HepG2 (cell line): ENCODE results near the gene ANKRD40CL. TPM values are rescaled to one million over a fixed set of nuclear protein-coding genes. Genes with fewer than 3 reads are reported as not detected.
A peak's percentile ranks its signal among the peaks of the same experiment; 100 is the strongest.

Experiments
- ATAC-seq: fragments of 200-7000 bp; cut with Tn5 transposase; 3 replicates; pipeline ENCODE4 v1.9.1; 2020; ENCODE audit warnings: mild to moderate bottlenecking, moderate library complexity
- BruUV-seq: library from RNA; stranded (reverse); fragments of 400-500 nt; replicated peaks from 2 replicates; lab custom pipeline; 2021; lab: Mats Ljungman, UMichigan
- CTCF ChIA-PET: fragments of 300-600 bp; formaldehyde crosslinking; extraction: SDS; loops from one replicate; lab custom pipeline; 2021; ENCODE audit warnings: low total read pairs, inconsistent platforms, low intra/inter-chr PET ratio; lab: Yijun Ruan, JAX
- POLR2A ChIA-PET: fragments of 350-600 bp; sonication (Branson Sonifier 250); formaldehyde crosslinking; loops from one replicate; lab custom pipeline; 2020; ENCODE audit warnings: antibody characterized with exemption, inconsistent platforms; lab: Yijun Ruan, JAX
- DNase-seq: peaks from one replicate; pipeline ENCODE4 v3.0.0-alpha.2; 2015; ENCODE audit warnings: low spot score
- FAIRE-seq: peaks from 3 replicates; lab custom pipeline; 2011; peaks lifted over from hg19 to GRCh38; lab: Jason Lieb, UNC
- H2AFZ ChIP-seq: one replicate; pipeline ENCODE4 v1.6.1; 2011; ENCODE audit warnings: low read length, inconsistent platforms
- H3K27ac ChIP-seq: fragments of 300-600 bp; 3 replicates; pipeline ENCODE4 v1.8.0; 2011; ENCODE audit warnings: mixed run types, mild to moderate bottlenecking, mixed read lengths, low read length, inconsistent platforms; ENCODE audit not compliant: insufficient read depth; ENCODE audit errors: extremely low read length
- H3K27me3 ChIP-seq, 2 experiments: fragments of 200-600 bp in 1 of 2; 2 replicates in 1 of 2; 3 replicates in 1 of 2; pipeline versions ENCODE4 v1.6.0 to v1.8.0; 2011; ENCODE audit warnings: low read length in 2 of 2, mild to moderate bottlenecking in 2 of 2, moderate library complexity in 2 of 2, inconsistent platforms in 1 of 2; ENCODE audit not compliant: insufficient read depth in 2 of 2, control insufficient read depth in 1 of 2
- H3K36me3 ChIP-seq, 2 experiments: fragments of 200-600 bp in 1 of 2; replicated peaks in 1 of 2; 2 replicates in 1 of 2; 3 replicates in 1 of 2; pipeline versions ENCODE4 v1.5.1 to v1.8.0; 2011; ENCODE audit warnings: low read length in 2 of 2, inconsistent platforms in 1 of 2; ENCODE audit not compliant: insufficient read depth in 2 of 2, control insufficient read depth in 1 of 2
- H3K4me1 ChIP-seq: 2 replicates; pipeline ENCODE4 v1.5.1; 2012; ENCODE audit warnings: low read length, inconsistent platforms; ENCODE audit not compliant: insufficient read depth
- H3K4me2 ChIP-seq: 2 replicates; pipeline ENCODE4 v1.6.0; 2011; ENCODE audit warnings: low read depth, low read length, inconsistent platforms
- H3K4me3 ChIP-seq, 3 experiments: fragments of 200-600 bp in 1 of 3; sonication (generic), shearing (Covaris generic) in 1 of 3; replicated peaks in 1 of 3; 2 replicates each; pipeline ENCODE4 v1.5.1; 2011 to 2016; ENCODE audit warnings: low read length in 3 of 3, inconsistent platforms in 2 of 3, low read depth in 2 of 3, mild to moderate bottlenecking in 2 of 3, control low read depth in 1 of 3, mixed read lengths in 1 of 3; ENCODE audit not compliant: insufficient read depth in 1 of 3
- H3K79me2 ChIP-seq: one replicate; pipeline ENCODE4 v1.6.1; 2011; ENCODE audit warnings: low read length, inconsistent platforms; ENCODE audit not compliant: insufficient read depth
- H3K9ac ChIP-seq: 2 replicates; pipeline ENCODE4 v1.6.0; 2011; ENCODE audit warnings: mild to moderate bottlenecking, low read depth, low read length, inconsistent platforms; ENCODE audit not compliant: insufficient read depth
- H3K9me3 ChIP-seq: 2 replicates; pipeline ENCODE4 v1.5.1; 2012; ENCODE audit warnings: mild to moderate bottlenecking, low read length
- H4K20me1 ChIP-seq: 2 replicates; pipeline ENCODE4 v1.6.0; 2011; ENCODE audit warnings: inconsistent platforms, mild to moderate bottlenecking, low read length, moderate library complexity; ENCODE audit not compliant: insufficient read depth
- ATF7 ChIP-seq, 2 experiments: fragments of 450-650 bp in 1 of 2; sonication (generic) in 1 of 2; formaldehyde crosslinking in 1 of 2; IDR thresholded peaks; 2 replicates each; pipeline versions ENCODE4 v1.4.0 to v1.6.1; 2016 to 2020; ENCODE audit warnings: antibody characterized with exemption in 1 of 2, mild to moderate bottlenecking in 1 of 2, missing genetic modification reagents in 1 of 2
- BORCS8-MEF2B ChIP-seq: sonication (generic); formaldehyde crosslinking; IDR thresholded peaks from 2 replicates; pipeline ENCODE4 v1.8.0; 2022; ENCODE audit warnings: mild to moderate bottlenecking, missing genetic modification reagents
- GATAD1 ChIP-seq: IDR thresholded peaks from 2 replicates; pipeline ENCODE4 v1.6.1; 2016; ENCODE audit warnings: missing genetic modification reagents, missing compliant biosample characterization
- SOX13 ChIP-seq, 3 experiments: fragments of 450-650 bp in 1 of 3; sonication (generic) in 1 of 3; formaldehyde crosslinking in 1 of 3; IDR thresholded peaks in 2 of 3; conservative IDR thresholded peaks in 1 of 3; 2 replicates each; pipeline versions ENCODE4 v1.5.0 to v1.6.1; 2016 to 2020; ENCODE audit warnings: antibody characterized with exemption in 1 of 3, mild to moderate bottlenecking in 1 of 3, missing compliant biosample characterization in 1 of 3, missing genetic modification reagents in 1 of 3, moderate library complexity in 1 of 3
- SOX5 ChIP-seq: IDR thresholded peaks from 2 replicates; pipeline ENCODE4 v1.6.1; 2016; ENCODE audit warnings: borderline replicate concordance
- TSC22D2 ChIP-seq: sonication (generic); formaldehyde crosslinking; IDR thresholded peaks from 2 replicates; pipeline ENCODE4 v1.5.1; 2020; ENCODE audit warnings: missing genetic modification reagents, mild to moderate bottlenecking, borderline replicate concordance
- ZBTB20 ChIP-seq: sonication (generic); formaldehyde crosslinking; IDR thresholded peaks from 2 replicates; pipeline ENCODE4 v1.8.1; 2023; ENCODE audit warnings: missing genetic modification reagents, low read depth, mild to moderate bottlenecking, borderline replicate concordance
- ZBTB43 ChIP-seq: sonication (generic); formaldehyde crosslinking; conservative IDR thresholded peaks from 2 replicates; pipeline ENCODE4 v1.4.0; 2020; ENCODE audit warnings: missing genetic modification reagents
- ZIK1 ChIP-seq: sonication (generic); formaldehyde crosslinking; IDR thresholded peaks from 2 replicates; pipeline ENCODE4 v1.5.0; 2020; ENCODE audit warnings: mild to moderate bottlenecking, low read depth, missing genetic modification reagents, borderline replicate concordance
- ZNF292 ChIP-seq: sonication (generic); formaldehyde crosslinking; IDR thresholded peaks from 2 replicates; pipeline ENCODE4 v1.8.1; 2022; ENCODE audit warnings: mild to moderate bottlenecking, low read depth, missing genetic modification reagents, borderline replicate concordance
- ZNF317 ChIP-seq: sonication (generic); formaldehyde crosslinking; IDR thresholded peaks from 2 replicates; pipeline ENCODE4 v1.5.0; 2020; ENCODE audit warnings: mild to moderate bottlenecking, missing genetic modification reagents
- ZNF605 ChIP-seq: sonication (generic); formaldehyde crosslinking; IDR thresholded peaks from 2 replicates; pipeline ENCODE4 v1.8.0; 2022; ENCODE audit warnings: mild to moderate bottlenecking, missing genetic modification reagents
- WGBS: methylation state at CpG from one replicate; pipeline ENCODE4 v1.1.6; 2017; ENCODE audit warnings: low lambda C conversion rate; 5-methylcytosine and 5-hydroxymethylcytosine counted together
- in situ Hi-C: cut with HindIII; loops from 2 replicates; pipeline ENCODE4 v1.10.0; 2017; ENCODE audit warnings: low pct_unique_long_range_greater_than_20kb; ENCODE audit not compliant: extremely low pct_ligation_motif_present
- intact Hi-C: fragments of 100-400 bp; cut with micrococcal nuclease; formaldehyde crosslinking; loops from one replicate; pipeline ENCODE4 v1.10.0; 2022; ENCODE audit not compliant: unreplicated experiment
- polyA plus RNA-seq, 8 experiments: library from polyadenylated mRNA; depleted of rRNA in 3 of 8; stranded (reverse) in 7 of 8; unstranded in 1 of 8; fragments of >200 nt; fragmentation: Illumina TruSeq in 4 of 8; extraction: Trizol in 4 of 8; gene quantifications; 2 replicates each; pipeline versions ENCODE4 v1.2.1 to v1.2.3, GENCODE V29; 2011 to 2016; ENCODE audit warnings: low read depth in 4 of 8, missing spikeins in 1 of 8, mixed read lengths in 1 of 8; ENCODE audit not compliant: insufficient read depth in 1 of 8
- total RNA-seq, 5 experiments: library from RNA; depleted of rRNA; stranded (reverse); fragments of >200 nt; fragmentation: Illumina TruSeq; extraction: Trizol; gene quantifications; 2 replicates each; pipeline ENCODE4 v1.2.3, GENCODE V29; 2016; ENCODE audit warnings: low read depth in 1 of 5

Gene ANKRD40CL
- total and polyA plus RNA-seq, 2 of the 13 experiments (the other 11 are each of a cell fraction or from before 2014, with no cell fraction given), result 0.03 to 0.11 TPM

- 0 out of 2 replicates have a peak, but pooled peaks have one; percentile 25 for TF ChIP-seq ZNF292
- TF ChIP-seq ZNF605 (CRISPR knock-in tag), result 0 out of 2 replicates have a peak, but pooled peaks have one; percentile 23
Observed at GRCh38 chr17:50803676-50804075, 36.4 kb upstream of the ANKRD40CL start (continued).

- FAIRE-seq, result peak; percentile 63
- Histone ChIP-seq H3K27me3 (peaks cover 3 to 35% of the 10 kb centered on the region in 2 experiments; a peak in 4 of 5 replicates), H4K20me1 (no peaks in the 10 kb centered on the region), H3K4me1 (peaks cover 99% of the 10 kb centered on the region), H3K79me2 (no peaks in the 10 kb centered on the region), H3K9me3 (no peaks in the 10 kb centered on the region), H3K4me3 (peak overlapping the region; percentile 19 to 52 (median 26)), H3K36me3 (no peaks in the 10 kb centered on the region), H3K9ac (peak overlapping the region; percentile 36; the same call in 1 of the 2 replicates), H3K27ac (no peak overlapping the region), H2AFZ (peak overlapping the region; percentile 85), H3K4me2 (peak overlapping the region; percentile 72)
- ChIA-PET POLR2A (interaction anchor here (0.6 to 3.0 kb wide), 5 partner anchors 9 to 142 kb away, joined by 3 to 11 read pairs (median 3); partner anchors contain the start of gene TOB1), CTCF (no interaction called here)
- 30% methylated on average over 12 of the region's 12 CpGs for WGBS
- ATAC-seq, result peak; percentile 9; the same call in 2 of the 3 replicates
- in situ Hi-C loops, result no loop called here
- intact Hi-C loops, result loop anchor here (5.0 kb wide), 1 partner anchor 39 kb away; no protein-coding TSS in a partner anchor
- BruUV-seq, result no TSS peak
- no peak for DNase-seq
- TF ChIP-seq GATAD1, result no peak
- no peak for TF ChIP-seq SOX5 (CRISPR knock-in tag)
- TF ChIP-seq TSC22D2 (CRISPR knock-in tag), result no peak
- TF ChIP-seq ZNF317, result 0 out of 2 replicates have a peak, but pooled peaks have one; percentile 38
- no peak for TF ChIP-seq SOX13 (IDR thresholded peaks at IDR 0.05)
- TF ChIP-seq SOX13 (CRISPR knock-in tag; conservative IDR thresholded peaks at IDR 0.05 in 1 of 2, IDR thresholded peaks at IDR 0.05 in 1 of 2), result no peak
- no peak for TF ChIP-seq ZIK1 (CRISPR knock-in tag)
- TF ChIP-seq ZBTB20, result no peak
- 0 out of 2 replicates have a peak, but pooled peaks have one; percentile 45 for TF ChIP-seq ZBTB43 (CRISPR knock-in tag)
- TF ChIP-seq BORCS8-MEF2B, result peak; percentile 53; the same call in 1 of the 2 replicates
- TF ChIP-seq ATF7 (IDR thresholded peaks at IDR 0.05), result no peak
- peak; percentile 65; the same call in 1 of the 2 replicates for TF ChIP-seq ATF7 (CRISPR knock-in tag; IDR thresholded peaks at IDR 0.05)
Observed at GRCh38 chr17:50802609-50803571, 35.6 kb upstream of the ANKRD40CL start.
